Measurements from ENCODE around the gene TTC39C. TPM values are rescaled to one million over a fixed set of nuclear protein-coding genes. Genes with fewer than 3 reads are reported as not detected.
"Not testable (repeated sequence)": the region's sequence is repeated elsewhere in the genome, so short reads cannot be mapped to it uniquely, and the experiment has no call there.

Gene TTC39C
- total and polyA plus RNA-seq, 12 donors: 28.9 to 77.6 (median 49.3) TPM

DNA sequence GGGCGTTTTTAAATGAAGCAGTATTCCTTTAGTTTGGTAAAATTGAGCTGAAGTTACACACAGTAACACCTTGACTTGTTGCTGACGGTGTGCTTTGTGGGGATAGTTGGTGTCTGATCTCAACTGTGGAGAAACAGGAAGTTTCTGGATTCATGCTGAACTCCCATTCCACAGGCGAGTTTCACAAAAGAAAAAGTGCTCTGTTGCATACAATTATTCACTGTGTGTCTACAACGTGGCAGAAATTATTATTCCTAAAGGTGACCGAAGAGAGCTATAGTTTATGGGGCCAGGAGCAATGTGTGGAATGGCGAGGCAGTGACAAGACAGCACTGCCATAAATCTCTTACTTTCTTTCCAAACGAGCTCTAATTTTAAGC, 123.8 kb downstream of the TTC39C start:
- Histone ChIP-seq H3K4me3 (peak overlapping the region in 2 of 4 donors; percentile 73 to 85), H3K27ac (peak overlapping the region in 4 of 5 donors; percentile 7 to 88 (median 68)), H3K9me3 (replicated peaks in 1 of 3) (no peaks in the 10 kb centered on the region), H3K4me1 (replicated peaks in 1 of 2) (peaks cover 0 to 6% of the 10 kb centered on the region in 2 donors), H3K27me3 (no peaks in the 10 kb centered on the region), H3K36me3 (replicated peaks in 1 of 2) (no peaks in the 10 kb centered on the region)
- intact Hi-C loops (cut with DNase I): no loop called here
- DNase-seq: no peak
- WGBS, 4 donors: 19 to 27% (median 24%) methylated on average over 7 of the region's 7 CpGs
- no peak for TF ChIP-seq POLR2A (IDR thresholded peaks at IDR 0.05)
- TF ChIP-seq, protein P1, sequence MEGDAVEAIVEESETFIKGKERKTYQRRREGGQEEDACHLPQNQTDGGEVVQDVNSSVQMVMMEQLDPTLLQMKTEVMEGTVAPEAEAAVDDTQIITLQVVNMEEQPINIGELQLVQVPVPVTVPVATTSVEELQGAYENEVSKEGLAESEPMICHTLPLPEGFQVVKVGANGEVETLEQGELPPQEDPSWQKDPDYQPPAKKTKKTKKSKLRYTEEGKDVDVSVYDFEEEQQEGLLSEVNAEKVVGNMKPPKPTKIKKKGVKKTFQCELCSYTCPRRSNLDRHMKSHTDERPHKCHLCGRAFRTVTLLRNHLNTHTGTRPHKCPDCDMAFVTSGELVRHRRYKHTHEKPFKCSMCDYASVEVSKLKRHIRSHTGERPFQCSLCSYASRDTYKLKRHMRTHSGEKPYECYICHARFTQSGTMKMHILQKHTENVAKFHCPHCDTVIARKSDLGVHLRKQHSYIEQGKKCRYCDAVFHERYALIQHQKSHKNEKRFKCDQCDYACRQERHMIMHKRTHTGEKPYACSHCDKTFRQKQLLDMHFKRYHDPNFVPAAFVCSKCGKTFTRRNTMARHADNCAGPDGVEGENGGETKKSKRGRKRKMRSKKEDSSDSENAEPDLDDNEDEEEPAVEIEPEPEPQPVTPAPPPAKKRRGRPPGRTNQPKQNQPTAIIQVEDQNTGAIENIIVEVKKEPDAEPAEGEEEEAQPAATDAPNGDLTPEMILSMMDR (IDR thresholded peaks at IDR 0.05): no peak

DNA sequence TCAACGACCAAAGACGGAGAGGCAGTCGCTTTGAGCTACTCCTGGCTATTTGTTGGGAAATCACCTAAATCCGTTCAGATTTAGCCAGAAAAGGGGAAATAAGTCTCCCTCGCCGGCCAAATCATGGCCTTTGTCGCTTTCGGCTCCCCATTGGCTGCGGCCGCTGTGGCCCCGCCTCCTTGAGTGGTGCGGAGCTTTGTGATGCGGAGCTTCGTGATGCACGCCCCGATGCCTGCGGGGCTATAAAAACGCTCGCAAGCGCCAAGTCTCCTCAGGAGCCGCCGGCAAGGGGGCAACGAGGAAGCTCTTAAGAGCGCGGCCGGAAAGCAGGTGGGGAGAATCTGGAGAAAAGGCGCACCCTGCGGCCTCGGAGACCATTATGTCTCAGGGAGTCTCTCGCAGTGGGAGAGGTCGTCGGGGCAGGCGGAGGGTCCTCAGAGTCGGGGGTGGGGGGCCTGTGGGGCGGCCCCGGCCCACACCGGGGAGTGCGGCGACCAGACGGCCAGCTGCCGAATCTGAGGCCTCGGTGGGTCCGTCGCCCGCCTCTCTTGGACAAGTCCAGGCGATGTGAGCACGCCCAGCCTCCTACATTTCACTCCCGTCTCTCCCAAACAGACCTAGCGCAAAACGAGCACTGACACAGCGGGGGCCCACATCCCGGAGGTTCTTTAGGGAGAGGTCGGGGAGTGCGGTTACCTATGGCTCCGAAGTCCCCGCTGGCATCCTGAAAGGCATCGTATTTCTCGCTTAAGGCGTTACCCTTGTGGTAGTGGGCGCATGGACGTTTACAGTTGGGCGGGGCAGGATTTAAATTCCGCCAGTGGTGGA, 124.4 kb downstream of the TTC39C start, which contains the start of gene CABYR:
Gene CABYR, plus strand, starts transcription at position 274 of the 828 bp plus-strand sequence. CDS start 4,053 bp downstream, outside the sequence.
- Histone ChIP-seq H3K36me3 (replicated peaks in 1 of 2) (no peaks in the 10 kb centered on the region), H3K4me1 (replicated peaks in 1 of 2) (peaks cover 0 to 6% of the 10 kb centered on the region in 2 donors), H3K9me3 (replicated peaks in 1 of 3) (no peaks in the 10 kb centered on the region), H3K27ac (peak within 1 kb of the TSS in 4 of 5 donors; percentile 7 to 88 (median 68)), H3K27me3 (no peaks in the 10 kb centered on the region), H3K4me3 (peak within 1 kb of the TSS in 2 of 4 donors; percentile 73 to 85)
- peak; percentile 74 to 93 (median 87) for DNase-seq
- intact Hi-C loops (cut with DNase I): no loop called here
- TF ChIP-seq POLR2A (IDR thresholded peaks at IDR 0.05): peak; percentile 79 to 87
- TF ChIP-seq, protein P1 (IDR thresholded peaks at IDR 0.05): no peak
- 2 to 5% (median 2%) methylated on average over 25 to 63 of the region's 63 CpGs for WGBS, 4 donors

DNA sequence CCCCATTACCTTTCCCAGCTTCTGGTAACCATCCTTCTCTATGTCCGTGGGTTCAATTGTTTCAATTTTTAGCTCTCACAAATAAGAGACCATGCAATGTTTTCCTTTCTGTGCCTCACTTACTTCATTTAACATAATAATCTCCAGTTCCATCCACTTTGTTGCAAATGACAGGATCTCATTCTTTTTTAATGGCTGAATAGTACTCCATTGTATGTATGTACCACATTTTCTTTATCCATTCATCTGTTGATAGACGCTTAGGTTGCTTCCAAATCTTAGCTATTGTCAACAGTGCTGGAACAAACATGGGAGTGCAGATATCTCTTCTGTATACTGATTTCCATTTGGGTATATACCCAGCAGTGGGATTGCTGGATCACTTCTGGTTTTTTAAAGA, 126.1 kb downstream of the TTC39C start:
- 93 to 95% (median 95%) methylated on average over 2 of the region's 2 CpGs for WGBS, 4 donors
- intact Hi-C loops (cut with DNase I): no loop called here
- TF ChIP-seq POLR2A (IDR thresholded peaks at IDR 0.05): no peak
- TF ChIP-seq, protein P1 (IDR thresholded peaks at IDR 0.05): no peak
- Histone ChIP-seq H3K27ac (no peak overlapping the region), H3K36me3 (replicated peaks in 1 of 2) (no peaks in the 10 kb centered on the region), H3K9me3 (replicated peaks in 1 of 3) (no peaks in the 10 kb centered on the region), H3K4me3 (no peak overlapping the region), H3K27me3 (no peaks in the 10 kb centered on the region), H3K4me1 (replicated peaks in 1 of 2) (peaks cover 0 to 6% of the 10 kb centered on the region in 2 donors)
- no peak for DNase-seq

DNA sequence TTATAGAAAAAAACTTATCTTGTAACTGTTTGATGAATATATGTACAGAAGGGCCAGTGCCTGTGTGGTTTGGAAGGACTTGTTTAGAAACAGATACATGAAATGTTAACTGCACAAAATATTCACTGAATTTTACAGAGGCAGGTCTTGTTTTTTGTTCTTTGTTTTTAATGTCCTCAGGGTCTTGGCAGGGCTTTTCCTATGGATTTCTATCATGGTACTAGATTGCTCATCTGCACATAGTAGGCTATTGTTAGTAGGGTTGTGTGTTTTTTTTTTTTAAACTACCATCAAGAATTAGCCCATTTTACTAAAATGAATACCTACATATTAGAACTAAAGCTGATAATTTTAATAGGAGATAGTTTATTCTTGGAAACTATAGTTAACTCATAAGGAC, 127.8 kb downstream of the TTC39C start:
- no peak for DNase-seq
- TF ChIP-seq, protein P1 (IDR thresholded peaks at IDR 0.05): no peak
- TF ChIP-seq POLR2A (IDR thresholded peaks at IDR 0.05): no peak

DNA sequence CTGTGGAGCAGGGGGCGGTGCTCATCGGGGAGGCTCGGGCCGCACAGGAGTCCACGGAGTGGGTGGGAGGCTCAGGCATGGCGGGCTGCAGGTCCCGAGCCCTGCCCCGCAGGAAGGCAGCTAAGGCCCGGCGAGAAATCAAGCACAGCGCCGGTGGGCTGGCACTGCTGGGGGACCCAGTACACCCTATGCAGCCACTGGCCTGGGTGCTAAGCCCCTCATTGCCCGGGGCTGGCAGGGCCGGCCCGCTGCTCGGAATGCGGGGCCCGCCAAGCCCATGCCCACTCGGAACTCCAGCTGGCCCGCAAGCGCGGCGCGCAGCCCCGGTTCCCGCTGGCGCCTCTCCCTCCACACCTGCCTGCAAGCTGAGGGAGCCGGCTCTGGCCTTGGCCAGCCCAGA, 135.0 kb downstream of the TTC39C start:
- WGBS, 4 donors: 96 to 98% (median 97%) methylated on average over 7 to 28 of the region's 28 CpGs

More for the DNA sequence above, 127.8 kb downstream of the TTC39C start:
- no peaks in the 10 kb centered on the region for H3K36me3 ChIP-seq (replicated peaks in 1 of 2)
- H3K27ac ChIP-seq: no peak overlapping the region
- intact Hi-C loops (cut with DNase I): no loop called here
- H3K4me1 ChIP-seq (replicated peaks in 1 of 2): peaks cover 0 to 6% of the 10 kb centered on the region in 2 donors
- no peaks in the 10 kb centered on the region for H3K9me3 ChIP-seq (replicated peaks in 1 of 3)
- H3K27me3 ChIP-seq: no peaks in the 10 kb centered on the region
- H3K4me3 ChIP-seq: no peak overlapping the region

More for the DNA sequence above, 135.0 kb downstream of the TTC39C start:
- H3K4me1 ChIP-seq (replicated peaks in 1 of 2); DNase-seq; intact Hi-C loops (cut with DNase I); H3K4me3 ChIP-seq; H3K27ac ChIP-seq; H3K36me3 ChIP-seq (replicated peaks in 1 of 2); H3K9me3 ChIP-seq (replicated peaks in 1 of 3); H3K27me3 ChIP-seq: not testable (repeated sequence)
